Measurements from ENCODE around the gene CEMIP2.

CEMIP2 gene

DNA sequence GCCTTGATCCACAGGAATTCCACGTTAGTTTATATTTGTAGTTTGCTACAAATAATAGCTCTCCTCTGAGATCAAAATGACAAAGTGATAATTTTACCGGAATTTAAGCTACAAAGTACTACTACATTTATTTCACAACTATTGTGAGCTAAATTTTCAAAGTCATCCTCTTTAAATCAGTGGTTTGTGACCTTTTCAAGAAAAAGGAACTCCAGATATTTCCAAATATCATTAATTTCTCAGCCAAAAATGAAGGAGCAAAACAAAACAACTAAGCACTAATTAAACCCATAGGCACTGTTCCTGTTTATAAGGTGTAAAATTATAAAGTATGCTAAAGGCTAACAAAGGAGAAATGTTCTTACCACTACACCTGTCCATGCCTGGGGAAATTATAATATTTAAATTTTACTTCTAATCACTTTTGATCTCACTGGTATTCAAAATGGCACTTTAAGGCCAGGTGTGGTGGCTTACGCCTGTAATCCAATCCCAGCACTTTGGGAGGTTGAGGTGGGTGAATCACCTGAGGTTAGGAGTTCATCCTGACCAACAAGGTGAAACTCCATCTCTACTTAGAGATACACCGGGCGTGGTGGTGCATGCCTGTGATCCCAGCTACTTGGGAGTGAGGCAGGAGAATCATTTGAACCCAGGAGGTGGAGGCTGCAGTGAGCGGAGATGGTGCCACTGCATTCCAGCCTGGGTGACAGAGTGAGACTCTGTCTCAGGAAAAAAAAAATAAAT is 77.5 kb downstream of the CEMIP2 start:
- TF ChIP-seq, protein P1, sequence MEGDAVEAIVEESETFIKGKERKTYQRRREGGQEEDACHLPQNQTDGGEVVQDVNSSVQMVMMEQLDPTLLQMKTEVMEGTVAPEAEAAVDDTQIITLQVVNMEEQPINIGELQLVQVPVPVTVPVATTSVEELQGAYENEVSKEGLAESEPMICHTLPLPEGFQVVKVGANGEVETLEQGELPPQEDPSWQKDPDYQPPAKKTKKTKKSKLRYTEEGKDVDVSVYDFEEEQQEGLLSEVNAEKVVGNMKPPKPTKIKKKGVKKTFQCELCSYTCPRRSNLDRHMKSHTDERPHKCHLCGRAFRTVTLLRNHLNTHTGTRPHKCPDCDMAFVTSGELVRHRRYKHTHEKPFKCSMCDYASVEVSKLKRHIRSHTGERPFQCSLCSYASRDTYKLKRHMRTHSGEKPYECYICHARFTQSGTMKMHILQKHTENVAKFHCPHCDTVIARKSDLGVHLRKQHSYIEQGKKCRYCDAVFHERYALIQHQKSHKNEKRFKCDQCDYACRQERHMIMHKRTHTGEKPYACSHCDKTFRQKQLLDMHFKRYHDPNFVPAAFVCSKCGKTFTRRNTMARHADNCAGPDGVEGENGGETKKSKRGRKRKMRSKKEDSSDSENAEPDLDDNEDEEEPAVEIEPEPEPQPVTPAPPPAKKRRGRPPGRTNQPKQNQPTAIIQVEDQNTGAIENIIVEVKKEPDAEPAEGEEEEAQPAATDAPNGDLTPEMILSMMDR (conservative IDR thresholded peaks at IDR 0.05) = no peak
- H3K27ac ChIP-seq = no peak overlapping the region

DNA sequence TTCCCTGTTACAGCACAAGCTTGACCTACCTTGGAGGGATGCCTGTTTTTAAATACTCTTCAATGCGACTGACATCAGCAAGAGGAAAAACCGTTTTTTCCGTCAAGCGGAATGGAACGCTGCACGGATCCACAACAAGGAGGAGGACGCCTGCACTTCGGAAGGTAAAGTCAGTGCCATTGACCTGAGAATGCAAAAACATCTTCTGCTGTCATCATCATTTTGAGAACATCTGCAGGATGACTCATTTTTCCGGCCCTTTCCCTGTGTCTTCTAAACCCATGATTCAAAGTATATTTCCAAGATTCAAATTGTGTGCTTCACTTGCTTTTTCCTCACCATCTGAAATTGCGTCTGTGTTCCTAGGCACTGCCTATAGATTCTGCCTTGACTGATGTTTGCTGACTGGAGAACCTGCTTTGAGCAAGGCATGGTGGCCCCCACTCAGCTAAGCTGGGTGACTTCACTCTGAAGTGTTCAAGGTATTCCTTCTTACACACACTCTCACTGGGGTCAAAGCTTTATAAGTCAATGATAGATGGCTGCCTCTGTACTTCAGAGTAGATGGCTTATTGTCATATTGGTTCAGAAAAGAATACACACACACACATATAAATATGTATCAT is 78.1 kb downstream of the CEMIP2 start:
- no peak overlapping the region for H3K27ac ChIP-seq
- TF ChIP-seq, protein P1 (conservative IDR thresholded peaks at IDR 0.05) = no peak

DNA sequence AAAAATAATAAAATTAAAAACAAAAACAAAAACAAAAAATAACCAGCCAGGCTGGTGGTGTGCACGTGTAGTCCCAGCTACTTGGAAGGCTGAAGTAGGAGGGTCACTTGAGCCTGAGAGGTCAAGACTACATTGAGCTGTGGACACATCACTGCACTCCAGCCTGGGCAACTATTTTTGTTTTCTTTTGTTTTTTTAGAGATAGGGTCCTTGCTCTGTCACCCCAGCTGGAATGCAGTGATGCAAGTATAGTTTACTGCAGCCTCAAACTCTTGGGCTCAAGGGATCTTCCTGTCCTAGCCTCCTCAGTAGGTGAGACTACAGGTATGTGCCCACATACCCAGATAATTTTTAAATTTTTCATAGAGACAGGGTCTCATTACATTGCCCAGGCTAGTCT is 80.6 kb downstream of the CEMIP2 start:
- TF ChIP-seq, protein P1 (conservative IDR thresholded peaks at IDR 0.05) = no peak

DNA sequence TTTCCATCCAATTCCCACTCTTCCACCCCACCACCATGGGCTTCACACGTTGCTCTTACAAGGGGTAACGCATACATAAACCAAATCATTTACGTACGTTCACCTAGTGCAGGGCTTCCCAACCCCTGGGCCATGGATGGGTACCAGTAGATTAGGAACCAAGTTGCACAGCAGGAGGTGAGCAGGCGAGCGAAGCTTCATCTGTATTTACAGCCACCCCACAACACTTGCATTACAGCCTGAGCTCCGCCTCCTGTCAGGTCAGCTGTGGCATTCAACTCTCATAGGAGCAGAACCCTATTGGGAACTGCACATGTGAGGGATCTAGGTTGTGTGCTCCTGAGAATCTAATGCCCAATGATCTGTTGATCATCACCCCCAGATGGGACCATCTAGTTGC is 82.3 kb downstream of the CEMIP2 start:
- no peak overlapping the region for H3K27ac ChIP-seq
- TF ChIP-seq, protein P1 (conservative IDR thresholded peaks at IDR 0.05) = no peak

More for the DNA sequence above, 80.6 kb downstream of the CEMIP2 start:
- H3K27ac ChIP-seq = no peak overlapping the region

DNA sequence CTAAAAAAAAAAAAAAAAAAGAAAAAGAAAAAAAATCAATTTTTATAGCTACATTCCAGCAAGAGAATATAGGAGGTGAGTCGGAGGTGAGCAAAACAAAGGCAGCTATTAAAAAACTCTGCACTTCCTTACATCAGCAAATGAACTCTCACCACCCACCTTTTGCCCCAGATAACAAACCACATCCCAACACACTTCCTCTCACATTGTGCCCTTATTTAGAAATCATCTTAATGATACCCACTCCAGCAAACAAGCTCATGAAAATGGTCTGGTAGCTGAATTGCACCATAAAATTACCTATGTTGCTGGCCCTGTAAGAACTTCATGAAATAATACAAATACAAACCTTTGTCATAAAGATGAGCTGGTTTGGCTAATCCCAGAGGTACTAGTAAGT is 82.9 kb downstream of the CEMIP2 start:
- H3K27ac ChIP-seq = no peak overlapping the region
- TF ChIP-seq, protein P1 (conservative IDR thresholded peaks at IDR 0.05) = no peak

DNA sequence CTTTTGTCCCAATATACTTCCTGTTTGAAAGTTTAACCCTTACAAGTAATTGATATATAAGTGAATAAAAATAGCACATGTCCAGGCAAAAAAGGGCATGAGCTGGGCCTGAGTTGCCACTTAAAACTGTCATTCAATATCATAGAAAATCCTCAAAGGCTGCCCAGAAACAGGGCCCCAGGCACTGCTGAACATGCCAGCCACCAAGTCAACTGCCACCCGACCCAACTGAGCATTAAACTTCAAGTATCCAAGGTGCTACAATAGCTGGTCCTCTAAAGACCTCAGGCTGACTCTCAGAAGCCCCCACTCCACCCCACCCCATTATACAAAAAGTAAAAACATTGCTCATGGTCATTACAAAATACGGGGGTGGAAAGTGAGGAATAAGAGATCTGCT is 83.7 kb downstream of the CEMIP2 start:
- TF ChIP-seq, protein P1 (conservative IDR thresholded peaks at IDR 0.05) = no peak
- H3K27ac ChIP-seq = no peak overlapping the region

DNA sequence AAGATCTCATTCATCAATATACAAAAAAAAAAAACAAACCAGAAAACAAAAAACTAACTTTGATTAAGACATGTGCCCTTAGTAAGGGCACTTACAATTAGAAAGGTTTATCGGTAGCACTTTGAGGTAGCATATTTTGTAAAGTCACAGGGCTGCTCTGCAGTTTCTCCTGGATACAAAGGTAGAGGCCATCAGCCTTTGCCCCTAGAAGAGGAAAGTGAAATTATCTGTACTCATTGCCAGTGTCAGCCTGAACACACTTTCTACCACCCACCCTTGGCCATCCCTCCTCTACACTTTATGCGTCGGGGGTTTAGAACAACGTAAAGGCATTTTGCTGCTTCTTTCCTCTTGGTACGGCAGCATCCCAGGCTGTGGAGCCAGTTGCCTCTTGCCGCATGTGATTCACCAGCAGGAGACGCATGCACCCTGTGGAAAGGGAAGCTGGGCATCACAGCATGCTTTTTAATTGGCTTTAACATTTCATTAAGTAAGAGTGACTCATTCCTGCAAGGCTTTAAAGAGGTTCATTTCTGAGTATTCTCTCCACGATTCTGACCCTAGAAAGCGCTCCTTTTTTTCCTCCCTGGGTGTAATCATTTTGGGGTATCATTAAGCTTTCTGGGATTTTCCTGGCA is 84.6 kb downstream of the CEMIP2 start:
- TF ChIP-seq, protein P1 (conservative IDR thresholded peaks at IDR 0.05) = peak; percentile 19; the same call in 1 of the 2 replicates
- no peak overlapping the region for H3K27ac ChIP-seq

Measured in VCaP (cell line).